HG03378 (cell line): Measurements from ENCODE around the gene ANKRD63.

Source experiments
- ATAC-seq: cut with Tn5 transposase; IDR thresholded peaks from one replicate; pipeline ENCODE4 v1.9.1; 2021; ENCODE audit warnings: mild to moderate bottlenecking, moderate library complexity; ENCODE audit not compliant: unreplicated experiment

ANKRD63 gene

DNA sequence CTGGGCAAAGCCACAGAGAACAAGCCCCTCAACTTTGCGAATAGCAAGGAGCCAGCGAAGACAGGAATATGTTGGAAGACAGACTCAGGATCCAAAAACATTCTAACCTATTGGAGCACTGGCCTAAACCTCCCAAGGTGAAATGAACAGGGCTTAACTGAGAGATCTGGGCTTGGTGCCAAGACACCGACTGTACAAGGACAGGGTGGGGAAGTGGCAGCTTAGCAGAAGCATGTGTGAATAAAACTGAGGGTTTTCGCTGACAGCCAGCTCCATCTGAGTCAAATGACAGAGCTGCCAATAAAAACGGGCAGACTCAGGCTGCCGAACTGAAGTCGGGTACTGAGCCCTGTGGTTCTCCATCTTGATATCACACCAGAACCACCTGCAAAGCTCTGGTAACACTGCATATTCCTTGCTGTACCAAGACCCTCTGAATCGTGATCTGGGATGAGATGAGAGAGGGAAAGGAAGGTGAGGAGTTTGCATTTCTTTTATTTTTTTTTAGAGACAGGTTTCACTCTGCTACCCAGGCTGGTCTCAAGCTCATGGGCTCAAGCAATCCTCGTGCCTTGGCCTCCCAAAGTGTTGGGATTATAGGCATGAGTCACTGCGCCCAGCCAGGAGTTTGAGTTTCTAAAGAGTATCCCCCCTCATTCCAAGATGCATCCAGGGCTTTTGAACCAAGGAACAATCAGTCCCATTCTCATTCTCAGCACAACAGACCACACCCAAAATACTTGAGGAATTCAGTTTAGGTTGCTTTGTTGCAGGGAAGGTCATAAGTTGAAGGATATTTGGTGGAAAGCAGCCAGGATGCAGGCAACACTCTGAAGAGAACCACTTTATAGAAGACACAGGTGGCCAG lies 30.9 kb upstream of the ANKRD63 start:
- no peak for ATAC-seq

DNA sequence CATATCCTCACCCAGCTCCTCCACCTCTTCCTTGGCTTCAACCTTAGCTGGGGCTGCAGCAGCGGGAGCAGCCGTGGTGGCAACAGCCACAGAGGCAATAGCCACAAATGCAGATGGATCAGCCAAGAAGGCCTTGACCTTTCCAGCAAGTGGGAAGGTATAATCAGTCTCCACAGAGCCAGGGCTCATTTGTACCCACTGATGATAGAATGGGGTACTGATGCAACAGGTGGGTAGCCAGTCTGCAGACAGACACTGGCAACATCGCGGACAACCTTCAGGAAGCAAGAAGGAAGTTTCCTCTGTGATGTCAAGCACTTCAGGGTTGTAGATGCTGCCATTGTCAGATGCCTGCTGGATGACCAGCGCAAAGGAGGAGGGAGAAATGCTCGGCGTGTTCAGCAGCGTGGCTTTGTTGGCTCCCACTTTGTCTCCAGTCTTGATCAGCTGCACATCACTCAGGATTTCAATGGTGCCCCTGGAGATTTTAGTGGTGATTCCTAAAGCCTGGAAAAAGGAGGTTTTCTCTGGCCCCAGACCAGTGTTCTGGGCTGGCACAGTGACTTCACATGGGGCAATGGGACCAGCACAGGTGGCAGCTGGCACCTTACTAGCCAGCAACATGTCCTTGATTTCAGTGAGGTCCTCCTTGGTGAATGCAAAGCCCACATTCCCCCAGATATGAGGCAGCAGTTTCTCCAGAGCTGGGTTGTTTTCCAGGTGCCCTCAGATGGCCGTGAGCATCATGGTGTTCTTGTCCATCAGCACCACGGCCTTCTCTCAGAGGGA lies 29.7 kb upstream of the ANKRD63 start:
- ATAC-seq = no peak

DNA sequence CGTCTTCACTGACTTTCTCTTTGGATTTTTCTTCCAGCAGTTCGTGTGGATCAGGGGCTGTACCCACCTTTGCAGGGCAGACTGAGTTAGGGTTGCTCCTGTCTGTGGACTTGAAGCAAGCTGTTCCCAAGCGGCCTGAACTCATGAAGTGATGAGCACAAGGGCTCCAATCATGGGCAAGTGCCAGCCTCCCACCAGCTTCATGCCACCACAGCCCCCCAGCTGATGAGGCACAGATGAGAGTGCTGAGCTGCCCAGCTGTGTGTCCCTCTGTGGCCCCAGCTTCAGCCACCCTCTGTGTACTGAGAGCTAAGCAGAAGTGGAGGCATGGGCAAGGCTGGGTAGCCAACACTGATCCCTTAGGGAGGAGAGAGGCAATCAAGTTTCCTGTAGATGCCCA lies 28.1 kb upstream of the ANKRD63 start:
- no peak for ATAC-seq

DNA sequence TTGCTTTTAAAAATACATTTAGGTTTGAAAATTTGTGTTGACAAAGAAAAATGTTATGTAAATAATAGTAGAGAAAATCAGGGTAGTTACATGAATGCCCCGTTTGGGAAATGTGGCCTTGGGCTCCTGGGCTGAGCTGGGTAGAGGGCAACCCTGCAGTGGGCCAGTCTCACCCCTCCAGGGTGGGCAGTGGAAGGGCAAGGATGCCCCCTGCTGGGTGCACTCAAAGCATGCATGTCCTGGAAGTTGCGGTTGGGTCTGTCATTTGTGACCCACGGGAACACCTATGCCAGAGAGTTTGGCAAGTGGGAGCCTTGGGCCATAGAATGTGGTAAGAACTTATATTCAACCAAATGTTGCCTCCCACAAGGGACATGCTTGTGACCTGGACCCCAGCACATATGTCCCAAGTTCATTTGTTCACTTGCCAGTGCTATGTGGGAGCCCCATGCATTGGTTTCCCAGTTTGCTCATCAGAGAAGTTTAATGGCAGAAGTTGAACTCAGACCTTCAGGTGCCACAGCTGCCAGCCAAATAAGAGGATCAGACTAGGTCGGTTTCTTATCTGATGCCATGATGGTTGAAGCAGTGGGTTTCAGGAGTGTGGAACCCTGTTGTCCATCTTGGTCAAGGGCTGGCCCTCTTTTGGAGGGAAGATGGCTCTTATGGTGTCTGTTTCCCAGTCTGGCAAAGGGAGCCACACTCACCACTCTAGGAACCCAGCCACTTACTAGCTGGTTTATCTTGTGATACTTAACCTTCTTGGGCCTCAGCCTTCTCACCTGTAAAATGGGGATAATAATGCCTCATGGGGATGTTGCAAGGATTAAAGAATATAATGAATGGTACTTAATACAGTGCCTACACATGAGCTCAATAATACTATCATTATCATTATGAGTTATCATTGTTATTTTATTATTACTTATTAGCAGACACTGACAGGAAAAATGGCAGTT lies 27.4 kb upstream of the ANKRD63 start:
- no peak for ATAC-seq

DNA sequence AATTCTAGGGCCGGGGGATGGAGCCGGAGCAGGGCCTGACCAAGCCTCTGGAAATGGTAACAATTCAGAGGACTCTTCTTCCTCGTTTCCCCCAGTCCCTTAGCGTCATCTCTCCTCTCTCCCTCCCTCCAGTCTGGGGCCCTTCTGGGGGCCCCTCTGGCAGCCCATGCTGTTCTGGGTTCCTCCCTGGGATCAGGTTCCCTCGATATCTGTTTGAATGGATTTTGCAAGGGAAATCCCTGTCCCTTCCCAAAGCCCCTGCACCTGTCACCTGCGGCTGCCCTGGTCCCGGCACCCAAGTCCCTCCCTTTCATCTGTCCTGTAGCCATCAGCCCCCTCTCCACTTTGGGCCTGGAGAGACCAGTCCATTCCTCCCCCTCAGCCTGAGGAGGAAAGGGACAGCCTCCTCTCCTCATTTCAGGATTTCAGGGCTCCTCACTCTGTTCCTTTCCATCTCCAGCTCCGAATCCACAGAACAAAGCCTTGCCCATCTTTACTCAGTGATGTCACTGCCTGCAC lies 26.5 kb upstream of the ANKRD63 start:
- no peak for ATAC-seq

DNA sequence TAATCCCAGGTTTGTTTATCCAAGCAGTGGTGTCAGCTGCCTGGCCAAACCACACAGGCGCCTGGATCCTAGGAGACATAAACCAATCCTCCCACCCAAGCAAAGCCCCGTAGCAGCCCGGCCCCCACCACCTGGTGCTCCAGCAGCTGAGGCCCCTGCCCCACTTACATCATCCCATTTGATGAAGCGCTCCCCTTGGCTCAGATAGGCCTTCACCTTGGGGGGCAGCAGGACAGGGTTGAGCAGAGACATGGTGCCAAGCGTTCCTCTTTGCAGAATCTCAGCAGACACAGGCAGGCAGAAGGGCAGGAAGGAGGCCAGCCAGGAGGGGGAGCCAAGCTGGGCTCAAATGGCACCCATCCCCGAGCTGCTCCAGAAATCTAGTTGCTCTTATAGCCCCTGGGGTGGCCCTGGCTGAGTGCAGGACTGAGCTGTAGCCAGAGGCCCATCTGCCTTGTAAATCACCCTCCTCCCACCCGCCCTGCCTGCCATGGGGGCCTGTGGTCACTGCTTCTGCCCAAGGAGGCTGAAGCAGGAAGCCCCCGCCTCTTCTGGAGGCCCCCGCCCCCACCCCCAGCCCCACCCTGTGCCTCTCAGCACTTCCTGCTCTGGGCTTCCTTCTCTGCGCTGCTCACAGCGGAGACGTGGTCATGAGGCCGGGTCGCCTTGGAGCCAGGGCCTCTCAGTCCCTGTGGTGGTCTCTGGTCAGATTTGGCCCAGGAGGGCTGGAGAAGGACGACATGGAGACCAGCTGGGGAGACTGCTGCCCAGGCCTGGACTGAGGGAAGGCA lies 24.8 kb upstream of the ANKRD63 start, which contains the start of gene PLCB2:
Gene PLCB2, minus strand, starts transcription at position 515 of the 791 bp plus-strand sequence. Its CDS starts 263 bp downstream, at position 252.
- ATAC-seq = peak; percentile 48

DNA sequence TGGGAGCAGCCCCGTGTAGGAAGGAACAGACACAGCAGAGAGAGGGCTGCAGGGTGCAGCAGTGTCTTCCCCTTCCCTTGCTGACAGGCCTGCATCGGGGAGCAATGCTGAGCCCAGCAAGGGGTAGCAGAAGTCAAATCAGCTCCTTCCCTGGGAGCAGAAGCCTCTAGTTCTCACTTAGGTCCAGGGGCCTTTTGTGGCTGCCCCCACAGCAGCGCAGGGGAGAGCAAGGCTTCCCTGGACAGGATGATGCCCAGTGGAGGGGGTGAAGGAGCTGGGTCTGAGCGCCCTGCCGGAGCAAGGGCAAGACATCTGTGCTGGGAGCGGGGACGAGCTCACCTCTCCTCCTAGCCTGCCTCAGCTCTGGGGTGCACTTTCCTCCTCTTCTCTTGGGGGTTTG lies 24.0 kb upstream of the ANKRD63 start:
- no peak for ATAC-seq

DNA sequence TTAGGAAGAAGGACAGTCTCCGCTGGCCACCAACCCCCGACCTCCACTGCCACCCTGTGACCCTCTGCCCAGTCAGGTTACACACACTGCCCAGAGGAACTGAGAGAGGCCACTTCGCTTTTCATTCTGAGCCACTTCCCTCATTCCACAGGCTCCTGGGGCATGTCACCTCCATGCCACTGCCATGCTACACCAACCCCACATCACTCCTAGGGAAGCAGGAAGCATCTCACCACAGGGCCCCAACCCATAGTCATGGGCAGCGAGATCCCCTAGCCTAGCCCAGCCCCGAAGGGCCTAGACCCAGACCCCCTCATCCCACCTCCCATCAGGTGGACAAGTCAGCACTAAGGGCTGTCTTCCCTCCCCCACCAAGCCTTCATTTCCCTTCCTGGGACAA lies 23.5 kb upstream of the ANKRD63 start:
- no peak for ATAC-seq

DNA sequence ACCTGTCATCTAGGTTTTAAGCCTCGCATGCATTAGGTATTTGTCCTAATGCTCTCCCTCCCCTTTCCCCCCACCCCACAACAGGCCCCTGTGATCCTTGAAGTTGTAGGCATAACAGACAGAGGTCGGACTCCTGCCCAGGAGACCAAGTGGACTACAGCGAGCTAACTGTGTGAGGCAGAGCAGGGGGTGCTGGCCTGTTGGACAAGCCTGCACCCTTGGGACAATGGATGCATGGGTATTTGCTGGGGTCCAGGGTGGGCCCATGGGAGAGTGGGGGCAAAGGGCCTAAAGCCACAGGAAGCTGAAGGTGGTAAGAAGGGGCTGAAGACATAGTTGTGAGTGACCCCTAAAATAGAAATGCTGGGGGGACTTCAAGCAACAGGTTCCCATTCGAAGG lies 22.4 kb upstream of the ANKRD63 start:
- no peak for ATAC-seq

DNA sequence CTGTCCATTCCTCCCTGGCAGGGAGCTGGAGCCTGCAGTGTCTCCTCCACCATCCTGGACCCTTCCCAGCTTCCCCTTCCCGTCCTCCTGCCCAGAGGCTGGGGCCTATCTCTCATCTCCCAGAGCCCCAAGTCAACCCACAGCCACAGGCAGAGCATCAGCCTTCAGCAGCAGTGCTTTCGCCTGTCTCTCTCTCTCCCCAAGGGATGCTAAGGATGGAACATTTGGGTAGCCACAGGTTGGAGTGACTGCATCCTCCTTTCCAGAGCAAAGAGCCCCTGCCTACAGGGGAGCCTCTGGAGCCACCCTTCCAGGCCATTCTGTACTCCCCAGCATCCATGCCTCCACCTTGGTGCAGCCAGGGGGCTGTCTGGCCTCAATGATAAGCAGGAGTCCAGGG lies 20.7 kb upstream of the ANKRD63 start:
- no peak for ATAC-seq

DNA sequence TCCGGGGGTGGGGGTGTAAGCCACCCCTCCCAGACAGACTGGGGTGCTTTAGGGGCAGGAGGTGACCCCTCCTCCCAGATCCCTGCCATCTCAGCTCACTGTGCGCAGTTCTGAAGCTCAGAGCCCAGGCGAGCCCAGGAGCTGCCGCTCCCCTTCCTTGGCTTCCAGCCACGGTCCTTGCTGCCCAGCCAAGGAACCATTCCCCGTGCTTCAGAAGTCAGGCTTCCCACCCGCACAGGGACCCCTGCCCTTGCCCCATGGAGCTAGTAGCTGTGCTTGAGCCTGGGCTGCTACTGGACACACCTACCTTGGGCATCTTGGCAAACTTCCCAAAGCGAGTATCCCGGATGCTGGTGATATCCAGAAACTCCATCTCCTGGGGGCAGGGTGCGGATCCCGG lies 20.1 kb upstream of the ANKRD63 start:
- ATAC-seq = no peak

DNA sequence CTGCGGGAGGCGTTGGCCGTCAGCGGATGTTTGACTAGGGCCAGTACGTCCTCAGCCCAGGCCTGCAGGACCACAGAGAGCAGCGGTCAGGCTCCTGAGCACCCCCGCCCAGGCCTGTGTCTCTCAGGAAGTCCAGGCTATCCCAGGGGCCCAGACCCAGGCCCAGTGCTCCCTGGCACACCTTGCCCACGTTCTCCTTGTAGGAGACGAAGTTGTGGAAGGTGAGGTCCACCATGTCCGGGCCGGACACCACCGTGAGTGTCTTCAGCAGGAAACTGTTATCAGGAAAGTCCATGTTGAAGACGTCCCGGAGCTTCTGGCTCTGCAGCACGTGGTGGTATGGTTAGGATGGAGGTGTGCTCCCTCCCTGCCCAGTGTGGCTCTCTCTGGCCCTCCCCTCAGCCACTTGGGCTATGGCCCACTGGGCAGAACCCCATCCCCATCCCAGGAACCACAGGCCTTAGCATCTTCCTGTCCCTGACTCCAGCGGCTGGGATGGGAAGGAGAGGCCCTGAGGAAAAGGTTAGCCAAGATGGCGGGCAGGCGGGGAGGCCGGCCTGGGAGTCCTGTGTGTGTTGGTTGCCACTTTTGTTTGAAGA lies 19.5 kb upstream of the ANKRD63 start:
- no peak for ATAC-seq

DNA sequence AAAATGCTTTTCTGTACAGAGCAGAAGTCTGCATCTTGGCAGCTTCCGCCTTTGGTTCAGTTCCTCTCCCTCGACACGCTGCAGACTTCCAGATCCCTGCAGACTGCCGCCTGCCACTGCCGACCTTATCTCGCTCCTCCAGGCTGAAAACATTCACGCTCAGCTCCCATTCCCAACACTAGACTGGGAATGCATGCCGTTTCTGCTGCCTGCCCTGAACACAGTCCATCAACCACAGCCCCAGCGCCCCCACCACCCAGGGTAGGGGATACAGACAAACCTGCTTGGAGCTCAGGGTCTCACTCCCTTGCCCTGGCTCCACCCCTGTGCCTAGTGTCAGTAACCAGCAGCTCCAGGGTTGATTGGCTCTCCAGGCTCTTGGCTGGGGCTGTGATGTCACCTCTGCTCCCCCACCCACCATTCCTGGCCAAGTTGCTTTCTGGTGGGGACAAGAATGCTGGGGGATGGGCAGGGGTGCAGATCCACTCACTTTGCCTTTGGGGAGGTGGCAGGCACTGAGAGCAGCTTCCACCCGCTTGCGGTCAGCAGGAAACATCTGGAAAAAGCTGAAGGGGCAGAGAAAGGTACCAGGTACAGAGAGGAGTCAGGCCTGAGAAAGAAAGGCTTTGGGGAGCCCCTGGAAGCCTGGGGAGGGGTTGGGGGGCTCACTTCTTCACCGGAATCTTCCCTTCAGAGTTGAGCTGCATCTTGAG lies 18.8 kb upstream of the ANKRD63 start:
- ATAC-seq = no peak

DNA sequence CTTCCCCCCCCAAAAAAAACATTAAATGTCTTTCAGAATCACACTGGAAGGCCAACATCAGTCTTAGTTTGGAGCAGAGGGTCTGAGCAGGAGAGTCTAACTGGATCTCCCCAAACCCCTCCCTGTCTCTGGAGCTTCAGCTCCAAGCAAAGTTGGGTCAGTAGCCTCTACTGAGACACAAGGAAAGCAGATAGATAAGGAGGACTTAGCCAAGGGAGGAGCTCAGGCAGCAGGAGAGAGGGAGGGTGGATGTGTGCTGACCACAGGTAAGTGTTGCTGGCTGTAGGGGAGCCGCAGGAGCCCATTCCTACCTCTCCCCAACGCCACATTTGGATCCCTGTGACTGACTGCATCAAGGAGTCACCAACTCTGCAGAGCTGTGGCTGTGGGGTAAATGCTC lies 17.9 kb upstream of the ANKRD63 start:
- no peak for ATAC-seq

DNA sequence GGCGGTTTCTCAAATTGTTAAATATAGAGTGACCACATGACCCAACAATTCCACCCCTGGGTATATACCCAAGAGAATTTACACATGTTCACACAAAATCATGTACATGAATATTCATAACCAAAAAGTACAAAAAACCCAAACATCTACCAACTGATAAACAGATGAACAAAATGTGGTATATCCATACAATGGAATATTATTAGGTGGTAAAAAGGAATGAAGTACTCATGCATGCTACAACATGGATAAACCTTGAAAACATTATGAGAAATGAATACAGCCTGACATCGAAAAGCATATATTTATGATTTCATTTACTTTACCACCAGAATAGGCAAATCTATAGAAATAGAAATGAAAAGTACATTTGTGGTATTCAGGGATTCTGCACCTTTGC lies 17.5 kb upstream of the ANKRD63 start:
- no peak for ATAC-seq

DNA sequence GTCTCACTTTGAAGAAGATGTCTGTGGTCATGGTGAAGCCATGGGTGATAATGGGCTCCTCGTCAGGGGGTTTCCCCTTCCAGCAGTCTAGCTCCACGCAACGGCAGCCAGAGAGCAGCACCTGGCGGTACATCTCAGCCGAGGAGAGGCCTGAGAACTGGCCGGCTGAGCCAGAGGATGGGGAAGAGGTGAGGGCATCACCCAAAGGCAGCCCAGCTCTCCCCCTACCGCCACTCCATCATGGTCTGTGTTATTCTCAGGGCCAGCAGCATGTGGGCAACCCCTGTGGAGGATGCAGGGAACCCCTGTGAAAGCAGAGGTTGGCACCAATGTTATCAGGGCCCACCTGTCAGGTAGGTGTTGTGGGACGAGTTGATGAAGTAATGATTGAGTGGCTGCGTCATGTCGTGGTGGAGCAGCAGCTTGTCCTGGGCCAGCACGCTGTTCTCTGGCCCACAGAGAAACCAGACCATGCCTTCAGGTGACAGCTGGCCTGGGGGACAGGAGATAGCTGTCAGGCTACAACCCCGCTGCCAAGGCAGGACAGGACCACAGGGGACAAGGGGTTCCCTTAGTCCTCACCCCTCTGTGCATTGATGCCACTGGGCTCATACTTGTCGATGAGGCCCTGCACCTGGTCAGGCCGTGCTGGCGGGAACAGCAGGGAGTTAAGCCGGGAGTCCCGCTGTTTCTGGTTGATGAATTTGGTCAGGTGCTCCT lies 15.5 kb upstream of the ANKRD63 start:
- no peak for ATAC-seq

DNA sequence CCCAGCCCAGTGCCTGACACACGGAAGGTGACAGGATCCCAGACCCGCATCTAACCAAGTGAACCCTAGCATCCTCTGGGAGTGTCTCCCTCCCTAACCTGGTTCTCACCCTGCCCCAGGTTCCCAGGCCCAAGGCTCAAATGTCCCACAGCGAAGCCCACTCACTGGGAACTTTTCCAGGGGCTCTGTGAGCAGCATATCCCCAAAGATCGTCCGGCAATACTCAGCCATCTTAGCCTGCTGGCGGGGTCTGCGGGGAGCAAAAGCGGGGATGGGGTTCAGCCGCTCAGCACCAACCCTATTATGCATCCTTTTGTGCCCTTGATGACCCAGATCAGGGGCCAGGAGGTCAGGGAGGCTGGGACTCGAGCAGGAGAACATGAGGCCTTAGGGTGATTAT lies 14.5 kb upstream of the ANKRD63 start:
- no peak for ATAC-seq

DNA sequence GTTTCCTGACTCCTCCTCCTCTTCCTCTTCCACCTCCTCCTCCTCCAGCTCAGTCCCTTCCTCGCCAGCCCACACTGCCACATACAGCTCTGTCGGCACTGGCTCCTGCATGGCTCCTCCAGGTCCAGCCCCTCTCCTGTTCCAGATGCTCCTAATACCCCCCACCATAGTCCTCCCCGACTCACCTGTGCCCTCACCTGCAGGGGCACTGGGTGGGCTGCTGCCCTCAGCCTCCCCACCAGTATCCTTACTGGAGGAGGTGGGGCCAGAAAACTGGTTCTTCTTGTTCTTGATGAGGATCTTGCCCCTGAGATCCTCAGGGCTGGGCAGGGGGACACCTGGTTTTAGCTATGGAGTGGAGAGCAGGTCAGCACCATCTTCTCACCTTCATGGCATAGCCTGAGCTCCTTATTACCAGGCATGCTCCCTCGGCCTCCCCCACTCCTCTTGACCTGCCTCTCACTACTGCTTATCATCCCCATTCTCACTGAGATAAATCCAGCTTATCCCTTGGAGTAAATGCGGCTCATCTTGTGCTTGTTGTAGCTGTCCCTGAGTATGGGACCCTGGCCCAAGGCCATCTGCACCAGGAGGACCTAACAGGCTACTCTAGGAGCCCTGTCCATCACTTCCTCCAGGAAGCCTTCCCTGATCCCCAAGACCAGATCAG lies 13.8 kb upstream of the ANKRD63 start:
- ATAC-seq = no peak
